ENCODE measurements around the gene WAC. TPM values are rescaled to one million over a fixed set of nuclear protein-coding genes. Genes with fewer than 3 reads are reported as not detected.

The WAC gene
- polyA plus RNA-seq, 1 donor from 2014 or later: 118 TPM

- Mint-ChIP-seq H3K4me1 (peaks cover 28 to 60% (median 37%) of the 10 kb centered on the region in 3 donors), H3K4me3 (no peak overlapping the region), H3K27ac (peak overlapping the region in 1 of 3 donors; percentile 32), H3K9me3 (peaks cover 0 to 1% (median 0%) of the 10 kb centered on the region in 3 donors), H3K27me3 (no peaks in the 10 kb centered on the region), H3K36me3 (no peaks in the 10 kb centered on the region)
These were observed 11.1 kb downstream of the WAC start for GRCh38 chr10:28544058-28544457.

GRCh38 chr10:28545967-28546644, 13.2 kb downstream of the WAC start:
- Mint-ChIP-seq H3K27ac (peak overlapping the region in 1 of 3 donors; percentile 14), H3K9me3 (peaks cover 0 to 1% (median 0%) of the 10 kb centered on the region in 3 donors), H3K36me3 (no peaks in the 10 kb centered on the region), H3K4me1 (peaks cover 38 to 69% (median 47%) of the 10 kb centered on the region in 3 donors), H3K4me3 (peak overlapping the region in 2 of 4 donors; percentile 1 to 14), H3K27me3 (no peaks in the 10 kb centered on the region)

- Mint-ChIP-seq H3K9me3 (peaks cover 0 to 1% (median 0%) of the 10 kb centered on the region in 3 donors), H3K4me3 (no peak overlapping the region), H3K4me1 (peaks cover 38 to 59% (median 51%) of the 10 kb centered on the region in 3 donors), H3K27ac (peak overlapping the region in 1 of 3 donors; percentile 32), H3K36me3 (no peaks in the 10 kb centered on the region), H3K27me3 (no peaks in the 10 kb centered on the region)
These were observed 16.0 kb downstream of the WAC start for GRCh38 chr10:28548781-28549498.

GRCh38 chr10:28551086-28551485, 18.2 kb downstream of the WAC start:
- Mint-ChIP-seq H3K4me3 (peak overlapping the region in 1 of 4 donors; percentile 41), H3K27me3 (no peaks in the 10 kb centered on the region), H3K9me3 (peaks cover 0 to 1% (median 0%) of the 10 kb centered on the region in 3 donors), H3K4me1 (peaks cover 49 to 63% (median 55%) of the 10 kb centered on the region in 3 donors), H3K27ac (peak overlapping the region in 1 of 3 donors; percentile 29), H3K36me3 (peaks cover 6% of the 10 kb centered on the region)

DNA sequence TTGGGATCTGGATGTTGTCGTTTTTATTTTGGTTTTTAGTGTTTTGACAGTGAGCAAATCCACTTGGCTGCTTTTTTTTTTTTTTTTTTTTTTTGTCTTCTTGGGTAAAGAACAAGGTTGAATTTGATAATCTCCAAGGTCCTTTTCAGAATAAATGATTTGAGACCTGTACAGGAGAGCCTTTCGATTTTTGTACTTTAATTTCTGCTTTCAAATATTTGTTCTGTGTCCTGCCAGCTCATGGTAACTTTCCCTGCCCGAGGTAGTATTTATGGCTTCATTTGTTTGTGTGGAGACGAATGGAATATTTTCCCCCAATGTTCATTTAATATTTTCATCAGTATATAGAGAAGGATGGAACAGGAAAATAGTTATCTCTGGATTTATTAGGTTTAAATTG, 19.9 kb downstream of the WAC start:
- Mint-ChIP-seq H3K36me3 (peaks cover 6% of the 10 kb centered on the region), H3K4me1 (peaks cover 54 to 67% (median 57%) of the 10 kb centered on the region in 3 donors), H3K4me3 (peak overlapping the region in 1 of 4 donors; percentile 2), H3K27me3 (no peaks in the 10 kb centered on the region), H3K27ac (peak overlapping the region in 2 of 3 donors; percentile 14 to 61), H3K9me3 (peaks cover 0 to 1% (median 0%) of the 10 kb centered on the region in 3 donors)

DNA sequence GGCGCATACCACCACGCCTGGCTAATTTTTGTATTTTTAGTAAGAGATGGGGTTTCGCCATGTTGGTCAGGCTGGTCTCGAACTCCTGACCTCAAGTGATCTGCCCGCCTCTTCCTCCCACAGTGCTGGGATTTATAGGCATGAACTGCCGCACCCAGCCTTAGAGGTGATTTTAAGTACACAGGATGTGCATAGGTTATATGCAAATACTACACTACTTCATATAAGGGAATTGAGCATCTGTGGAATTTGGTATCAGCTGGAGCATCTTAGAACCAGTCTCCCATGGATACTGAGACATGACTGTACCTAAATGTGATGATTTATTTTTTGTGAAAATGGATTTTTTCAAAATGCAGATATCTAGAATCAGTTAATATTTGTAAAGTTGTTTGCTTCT, 21.1 kb downstream of the WAC start:
- Mint-ChIP-seq H3K9me3 (no peaks in the 10 kb centered on the region), H3K27me3 (no peaks in the 10 kb centered on the region), H3K27ac (peak overlapping the region in 2 of 3 donors; percentile 65 to 80), H3K4me1 (peaks cover 57 to 65% (median 62%) of the 10 kb centered on the region in 3 donors), H3K36me3 (peaks cover 6% of the 10 kb centered on the region), H3K4me3 (peak overlapping the region in 1 of 4 donors; percentile 61)

DNA sequence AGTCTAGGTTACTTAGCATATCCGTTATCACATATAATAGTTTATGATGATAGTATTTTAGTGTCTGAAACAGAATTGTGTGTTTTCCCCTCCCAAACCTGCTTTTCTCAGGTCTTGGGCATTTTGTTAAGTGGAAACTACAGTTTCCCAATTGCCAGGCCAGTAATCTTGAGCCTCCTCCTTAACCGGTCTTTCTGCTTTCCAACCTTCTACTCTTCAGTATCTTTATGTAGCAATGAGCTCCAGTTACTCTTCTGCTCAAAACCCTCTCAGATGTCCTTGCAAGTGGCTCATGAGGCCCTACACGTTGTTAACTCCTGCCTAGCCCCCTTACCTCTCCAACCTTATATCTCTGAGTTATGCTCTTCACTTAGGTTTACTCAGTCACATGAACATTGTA, 22.0 kb downstream of the WAC start:
- peaks cover 6% of the 10 kb centered on the region for H3K36me3 Mint-ChIP-seq

DNA sequence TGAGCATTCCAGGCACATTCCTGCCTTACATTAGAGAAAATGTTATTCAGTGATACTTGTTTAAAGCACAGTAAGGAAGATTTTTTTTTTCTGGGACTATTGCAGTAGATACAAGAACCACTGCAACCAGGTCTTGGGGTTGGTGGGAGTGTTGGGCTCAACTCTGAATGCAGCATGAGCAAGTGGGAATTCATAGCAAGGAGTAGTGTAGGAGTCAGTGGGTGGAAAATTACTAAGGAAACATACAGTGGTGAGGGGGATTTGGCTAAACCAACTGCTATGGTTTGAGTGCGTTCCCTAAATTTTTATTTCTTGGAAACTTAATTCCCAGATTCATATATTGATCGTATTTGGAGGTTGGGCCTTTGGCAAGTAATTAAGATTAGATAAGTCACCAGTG, 22.4 kb downstream of the WAC start:
- Mint-ChIP-seq H3K4me1 (peaks cover 53 to 64% (median 60%) of the 10 kb centered on the region in 3 donors), H3K9me3 (no peaks in the 10 kb centered on the region), H3K36me3 (peaks cover 6% of the 10 kb centered on the region), H3K4me3 (no peak overlapping the region), H3K27ac (peak overlapping the region in 2 of 3 donors; percentile 65 to 77), H3K27me3 (no peaks in the 10 kb centered on the region)

More for the DNA sequence above, 22.0 kb downstream of the WAC start:
- Mint-ChIP-seq H3K9me3 (no peaks in the 10 kb centered on the region), H3K4me3 (no peak overlapping the region), H3K4me1 (peaks cover 54 to 65% (median 63%) of the 10 kb centered on the region in 3 donors), H3K27me3 (no peaks in the 10 kb centered on the region), H3K27ac (peak overlapping the region in 2 of 3 donors; percentile 65 to 77)

GRCh38 chr10:28556142-28556541, 23.2 kb downstream of the WAC start:
- no peaks in the 10 kb centered on the region for H3K27me3 Mint-ChIP-seq
- H3K9me3 Mint-ChIP-seq: no peaks in the 10 kb centered on the region
- H3K4me1 Mint-ChIP-seq: peaks cover 52 to 64% (median 59%) of the 10 kb centered on the region in 3 donors
- H3K4me3 Mint-ChIP-seq: no peak overlapping the region
- peaks cover 6% of the 10 kb centered on the region for H3K36me3 Mint-ChIP-seq
- peak overlapping the region in 1 of 3 donors; percentile 65 for H3K27ac Mint-ChIP-seq

DNA sequence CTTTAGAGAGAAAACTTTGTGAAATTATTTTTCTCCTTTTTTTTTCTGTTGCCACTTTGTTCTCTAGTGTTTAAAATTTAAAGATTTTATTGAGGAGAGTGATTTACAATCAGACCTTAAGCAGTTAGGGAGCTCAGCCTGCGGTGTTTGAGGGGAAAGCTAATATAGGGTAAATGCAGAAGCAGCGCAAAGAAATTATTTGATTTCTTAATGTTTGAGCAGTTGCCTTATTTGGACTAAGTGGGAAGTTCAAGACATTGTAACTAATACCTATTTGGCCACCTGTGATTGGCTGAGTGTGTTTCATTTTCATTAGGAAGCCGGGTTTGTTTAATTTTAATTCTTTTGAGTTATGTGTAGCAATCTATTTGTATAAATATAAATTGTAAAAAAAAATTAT, 25.3 kb downstream of the WAC start:
- H3K27me3 Mint-ChIP-seq: no peaks in the 10 kb centered on the region
- peak overlapping the region in 1 of 3 donors; percentile 86 for H3K27ac Mint-ChIP-seq
- H3K4me3 Mint-ChIP-seq: no peak overlapping the region
- H3K4me1 Mint-ChIP-seq: peaks cover 38 to 46% (median 44%) of the 10 kb centered on the region in 3 donors
- peaks cover 6% of the 10 kb centered on the region for H3K36me3 Mint-ChIP-seq
- H3K9me3 Mint-ChIP-seq: no peaks in the 10 kb centered on the region

- Mint-ChIP-seq H3K4me1 (peaks cover 37 to 48% (median 44%) of the 10 kb centered on the region in 3 donors), H3K9me3 (no peaks in the 10 kb centered on the region), H3K36me3 (peaks cover 6% of the 10 kb centered on the region), H3K27me3 (no peaks in the 10 kb centered on the region), H3K4me3 (no peak overlapping the region), H3K27ac (peak overlapping the region in 2 of 3 donors; percentile 41 to 60)
These were observed 26.1 kb downstream of the WAC start for GRCh38 chr10:28558923-28559508.

- Mint-ChIP-seq H3K9me3 (no peaks in the 10 kb centered on the region), H3K4me3 (no peak overlapping the region), H3K36me3 (peaks cover 6% of the 10 kb centered on the region), H3K4me1 (peaks cover 36 to 48% (median 43%) of the 10 kb centered on the region in 3 donors), H3K27me3 (no peaks in the 10 kb centered on the region), H3K27ac (no peak overlapping the region)
These were observed 26.7 kb downstream of the WAC start for GRCh38 chr10:28559618-28560017.

GRCh38 chr10:28560617-28561016, 27.7 kb downstream of the WAC start:
- peak overlapping the region in 1 of 4 donors; percentile 56 for H3K4me3 Mint-ChIP-seq
- no peaks in the 10 kb centered on the region for H3K27me3 Mint-ChIP-seq
- H3K36me3 Mint-ChIP-seq: no peaks in the 10 kb centered on the region
- H3K9me3 Mint-ChIP-seq: no peaks in the 10 kb centered on the region
- H3K4me1 Mint-ChIP-seq: peaks cover 37 to 48% (median 42%) of the 10 kb centered on the region in 3 donors
- H3K27ac Mint-ChIP-seq: peak overlapping the region in 2 of 3 donors; percentile 46 to 79

GRCh38 chr10:28561531-28561930, 28.6 kb downstream of the WAC start:
- H3K36me3 Mint-ChIP-seq: peaks cover 2% of the 10 kb centered on the region
- H3K9me3 Mint-ChIP-seq: no peaks in the 10 kb centered on the region
- no peaks in the 10 kb centered on the region for H3K27me3 Mint-ChIP-seq
- H3K27ac Mint-ChIP-seq: peak overlapping the region in 2 of 3 donors; percentile 7 to 33
- peaks cover 41 to 51% (median 50%) of the 10 kb centered on the region in 3 donors for H3K4me1 Mint-ChIP-seq
- H3K4me3 Mint-ChIP-seq: no peak overlapping the region

- Mint-ChIP-seq H3K27me3 (no peaks in the 10 kb centered on the region), H3K9me3 (no peaks in the 10 kb centered on the region), H3K4me3 (no peak overlapping the region), H3K27ac (peak overlapping the region; percentile 24 to 73 (median 52)), H3K4me1 (peaks cover 44 to 54% (median 48%) of the 10 kb centered on the region in 3 donors), H3K36me3 (peaks cover 6% of the 10 kb centered on the region)
These were observed 32.0 kb downstream of the WAC start for GRCh38 chr10:28564905-28565304.

All from IgD-negative memory B cell (primary cell).